K562 (cell line): Measurements from ENCODE around the gene CELA3A.
"Not testable (repeated sequence)": the region's sequence is repeated elsewhere in the genome, so short reads cannot be mapped to it uniquely, and the experiment has no call there.

Source experiments
- ATF1 ChIP-seq, 2 experiments: fragments of 450-650 bp in 1 of 2; IDR thresholded peaks; 2 replicates each; pipeline ENCODE4 v1.6.1; 2016; ENCODE audit warnings: missing compliant biosample characterization in 1 of 2, missing genetic modification characterization in 1 of 2
- BRCA1 ChIP-seq, 2 experiments: fragments of 450-650 bp in 1 of 2; sonication (generic) in 1 of 2; formaldehyde crosslinking in 1 of 2; IDR thresholded peaks; 2 replicates each; pipeline versions ENCODE4 v1.5.0 to v1.6.1; 2017 to 2020; ENCODE audit warnings: mild to moderate bottlenecking in 1 of 2, missing genetic modification reagents in 1 of 2
- CHD7 ChIP-seq: fragments of 200-600 bp; sonication (generic); IDR thresholded peaks from one replicate; pipeline ENCODE4 v1.6.1; 2012; ENCODE audit warnings: mild to moderate bottlenecking, low read depth, low read length, inconsistent platforms
- IFI16 ChIP-seq: fragments of 250-450 bp; sonication (Bioruptor Pico); IDR thresholded peaks from 2 replicates; pipeline ENCODE4 v2.1.2; 2022; ENCODE audit warnings: mild to moderate bottlenecking, inconsistent platforms
- MTA1 ChIP-seq: fragments of 450-650 bp; IDR thresholded peaks from 2 replicates; pipeline ENCODE4 v1.6.1; 2017; ENCODE audit warnings: borderline replicate concordance
- ZEB2 ChIP-seq: fragments of 450-650 bp; IDR thresholded peaks from 2 replicates; pipeline ENCODE4 v1.6.1; 2016
- TF ChIP-seq, protein P1 (sequence below): fragments of 200-400 bp; formaldehyde crosslinking; IDR thresholded peaks from 2 replicates; pipeline ENCODE4 v1.6.1; 2017; ENCODE audit warnings: mild to moderate bottlenecking, low read depth, low read length, moderate library complexity

DNA sequence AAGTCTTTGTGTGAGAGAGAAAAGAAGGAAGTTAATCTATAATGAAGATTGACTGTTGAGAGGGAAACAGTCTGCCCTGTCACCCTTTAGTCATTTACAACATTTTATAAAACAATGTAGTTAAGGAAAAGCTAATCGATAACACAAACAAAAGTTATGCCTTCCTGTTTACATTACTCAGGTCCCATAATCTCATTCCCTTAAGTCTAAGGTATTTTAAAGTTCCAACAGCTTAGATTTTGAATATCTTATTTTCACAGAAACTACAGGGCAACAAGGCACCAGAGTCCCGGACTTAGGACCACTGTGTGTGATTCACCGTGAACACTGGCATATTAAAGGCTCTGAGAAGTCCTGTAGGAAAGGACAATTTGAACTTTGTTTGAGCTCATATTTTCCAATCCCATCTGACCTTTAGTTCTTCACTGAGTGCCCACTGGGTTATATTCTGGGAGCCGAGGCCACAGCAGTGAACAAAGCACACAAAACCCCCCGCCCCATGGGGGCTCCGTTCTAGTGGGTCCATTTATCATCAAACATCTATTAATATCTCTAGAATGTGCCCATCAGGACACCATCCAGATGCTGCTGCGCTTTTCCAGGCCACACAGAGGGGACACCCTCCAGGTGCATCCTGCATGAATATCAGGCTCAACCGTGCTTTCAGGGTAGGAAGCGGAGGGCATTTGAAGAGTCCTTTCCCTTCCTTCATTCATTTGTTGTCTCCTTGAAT lies 3.4 kb upstream of the CELA3A start:
- TF ChIP-seq, protein P1, sequence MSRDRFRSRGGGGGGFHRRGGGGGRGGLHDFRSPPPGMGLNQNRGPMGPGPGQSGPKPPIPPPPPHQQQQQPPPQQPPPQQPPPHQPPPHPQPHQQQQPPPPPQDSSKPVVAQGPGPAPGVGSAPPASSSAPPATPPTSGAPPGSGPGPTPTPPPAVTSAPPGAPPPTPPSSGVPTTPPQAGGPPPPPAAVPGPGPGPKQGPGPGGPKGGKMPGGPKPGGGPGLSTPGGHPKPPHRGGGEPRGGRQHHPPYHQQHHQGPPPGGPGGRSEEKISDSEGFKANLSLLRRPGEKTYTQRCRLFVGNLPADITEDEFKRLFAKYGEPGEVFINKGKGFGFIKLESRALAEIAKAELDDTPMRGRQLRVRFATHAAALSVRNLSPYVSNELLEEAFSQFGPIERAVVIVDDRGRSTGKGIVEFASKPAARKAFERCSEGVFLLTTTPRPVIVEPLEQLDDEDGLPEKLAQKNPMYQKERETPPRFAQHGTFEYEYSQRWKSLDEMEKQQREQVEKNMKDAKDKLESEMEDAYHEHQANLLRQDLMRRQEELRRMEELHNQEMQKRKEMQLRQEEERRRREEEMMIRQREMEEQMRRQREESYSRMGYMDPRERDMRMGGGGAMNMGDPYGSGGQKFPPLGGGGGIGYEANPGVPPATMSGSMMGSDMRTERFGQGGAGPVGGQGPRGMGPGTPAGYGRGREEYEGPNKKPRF = not testable (repeated sequence)
- TF ChIP-seq ATF1 (CRISPR knock-in tag; IDR thresholded peaks at IDR 0.05); ATF1 (tag; IDR thresholded peaks at IDR 0.05); ZEB2; BRCA1 (IDR thresholded peaks at IDR 0.05); BRCA1 (CRISPR knock-in tag; IDR thresholded peaks at IDR 0.05); MTA1; CHD7; IFI16 (CRISPR knock-in tag): not testable (repeated sequence)
